Caco-2 (cell line): Measurements from ENCODE around the gene GPC6. TPM values are rescaled to one million over a fixed set of nuclear protein-coding genes. Genes with fewer than 3 reads are reported as not detected.

Experiments used
- BruUV-seq: library from RNA; stranded (reverse); fragments of 400-500 nt; replicated peaks from 2 replicates; lab custom pipeline; 2021; lab: Mats Ljungman, UMichigan
- CTCF ChIA-PET: fragments of 300-600 bp; sonication (Branson Sonifier 250); formaldehyde crosslinking; loops from one replicate; lab custom pipeline; 2022; ENCODE audit warnings: antibody characterized with exemption; lab: Charles Lee
- POLR2A ChIA-PET: fragments of 300-600 bp; sonication (Branson Sonifier 250); formaldehyde crosslinking; loops from one replicate; lab custom pipeline; 2022; ENCODE audit warnings: antibody characterized with exemption; lab: Charles Lee
- DNase-seq, 2 experiments: peaks; one replicate each; pipeline versions ENCODE4 v3.0.0 to v3.0.0-alpha.2; 2020 to 2022
- H3K27me3 ChIP-seq: replicated peaks from 2 replicates; pipeline ENCODE4 v1.6.0; 2011; ENCODE audit warnings: low read length; ENCODE audit not compliant: control insufficient read depth, insufficient read depth
- H3K36me3 ChIP-seq: 2 replicates; pipeline ENCODE4 v1.5.1; 2011; ENCODE audit warnings: low read length; ENCODE audit not compliant: control insufficient read depth, insufficient read depth
- H3K4me1 ChIP-seq: fragments of 250-450 bp; sonication (Bioruptor Pico); 2 replicates; pipeline ENCODE4 v1.5.1; 2020; ENCODE audit warnings: mild to moderate bottlenecking
- H3K4me3 ChIP-seq: 2 replicates; pipeline ENCODE4 v1.5.1; 2011; ENCODE audit warnings: low read depth, mild to moderate bottlenecking, control low read depth, low read length
- H3K9me3 ChIP-seq: fragments of 250-450 bp; sonication (Bioruptor Pico); 2 replicates; pipeline ENCODE4 v1.5.1; 2020; ENCODE audit warnings: mild to moderate bottlenecking, moderate library complexity
- H3K27ac Mint-ChIP-seq: one replicate; pipeline ENCODE4 v1.8.0; 2022; ENCODE audit warnings: mixed read lengths; ENCODE audit not compliant: unreplicated experiment
- H3K27me3 Mint-ChIP-seq: one replicate; pipeline ENCODE4 v1.8.0; 2022; ENCODE audit warnings: mixed read lengths; ENCODE audit not compliant: insufficient read depth, unreplicated experiment
- H3K36me3 Mint-ChIP-seq: one replicate; pipeline ENCODE4 v1.8.0; 2022; ENCODE audit warnings: mild to moderate bottlenecking, mixed read lengths; ENCODE audit not compliant: insufficient read depth, unreplicated experiment
- H3K4me1 Mint-ChIP-seq: one replicate; pipeline ENCODE4 v1.8.0; 2022; ENCODE audit warnings: low read depth, mixed read lengths; ENCODE audit not compliant: unreplicated experiment
- H3K4me3 Mint-ChIP-seq: one replicate; pipeline ENCODE4 v1.8.0; 2022; ENCODE audit warnings: mild to moderate bottlenecking, moderate library complexity, mixed read lengths; ENCODE audit not compliant: unreplicated experiment
- H3K9me3 Mint-ChIP-seq: one replicate; pipeline ENCODE4 v1.8.0; 2022; ENCODE audit warnings: mixed read lengths; ENCODE audit not compliant: unreplicated experiment
- CTCF ChIP-seq, 2 experiments: fragments of 200-600 bp in 1 of 2; IDR thresholded peaks; 1 replicate in 1 of 2; 2 replicates in 1 of 2; pipeline versions ENCODE4 v1.5.1 to v1.8.0; 2011 to 2022; ENCODE audit warnings: antibody characterized with exemption in 1 of 2, control low read depth in 1 of 2, inconsistent platforms in 1 of 2, low read depth in 1 of 2, low read length in 1 of 2, mild to moderate bottlenecking in 1 of 2, moderate library complexity in 1 of 2; ENCODE audit not compliant: insufficient read depth in 1 of 2, severe bottlenecking in 1 of 2, unreplicated experiment in 1 of 2
- intact Hi-C: fragments of 100-400 bp; cut with micrococcal nuclease; formaldehyde crosslinking; loops from one replicate; pipeline ENCODE4 v1.10.0; 2022; ENCODE audit not compliant: unreplicated experiment
- total RNA-seq: library from RNA; stranded (reverse); gene quantifications from 2 replicates; pipeline ENCODE4 v1.2.3, GENCODE V29; 2022

Gene GPC6
- total RNA-seq, 1 experiment from 2014 or later = 0.16 TPM

DNA sequence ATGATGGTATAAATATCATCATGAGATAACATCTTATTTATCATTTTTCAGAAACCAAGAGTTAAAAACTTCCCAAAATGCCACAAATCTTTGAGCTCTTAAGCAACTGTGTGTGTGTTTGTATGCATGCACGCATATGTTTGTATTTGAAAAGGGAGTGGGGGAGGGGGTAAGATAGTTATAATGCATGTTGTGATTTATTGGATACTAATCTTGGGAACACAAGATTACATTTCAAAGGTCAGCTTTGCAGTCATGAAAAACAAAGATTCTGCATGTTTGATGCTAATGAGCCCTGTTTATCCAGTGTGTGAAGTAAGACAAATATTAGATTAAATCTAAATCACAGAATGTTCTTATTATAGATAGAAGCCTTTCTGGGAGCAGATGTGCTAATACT is 897.0 kb downstream of the GPC6 start:
- no peaks in the 10 kb centered on the region for H3K36me3 Mint-ChIP-seq
- H3K4me3 ChIP-seq = no peak overlapping the region
- H3K27me3 Mint-ChIP-seq = no peaks in the 10 kb centered on the region
- H3K4me3 Mint-ChIP-seq = no peak overlapping the region
- H3K27me3 ChIP-seq = no peaks in the 10 kb centered on the region
- H3K27ac Mint-ChIP-seq = no peak overlapping the region
- H3K4me1 ChIP-seq = no peaks in the 10 kb centered on the region
- H3K9me3 ChIP-seq = no peaks in the 10 kb centered on the region
- H3K4me1 Mint-ChIP-seq = peaks cover 11% of the 10 kb centered on the region
- intact Hi-C loops = no loop called here
- TF ChIP-seq CTCF (IDR thresholded peaks at IDR 0.05; ENCODE audit: insufficient read depth in 1 of 2, low read depth in 1 of 2, low read length in 1 of 2, severe bottlenecking in 1 of 2, unreplicated experiment in 1 of 2) = no peak
- DNase-seq = no peak
- no TSS peak for BruUV-seq
- POLR2A ChIA-PET = no interaction called here
- CTCF ChIA-PET = no interaction called here
- H3K9me3 Mint-ChIP-seq = no peaks in the 10 kb centered on the region
- H3K36me3 ChIP-seq = no peaks in the 10 kb centered on the region

DNA sequence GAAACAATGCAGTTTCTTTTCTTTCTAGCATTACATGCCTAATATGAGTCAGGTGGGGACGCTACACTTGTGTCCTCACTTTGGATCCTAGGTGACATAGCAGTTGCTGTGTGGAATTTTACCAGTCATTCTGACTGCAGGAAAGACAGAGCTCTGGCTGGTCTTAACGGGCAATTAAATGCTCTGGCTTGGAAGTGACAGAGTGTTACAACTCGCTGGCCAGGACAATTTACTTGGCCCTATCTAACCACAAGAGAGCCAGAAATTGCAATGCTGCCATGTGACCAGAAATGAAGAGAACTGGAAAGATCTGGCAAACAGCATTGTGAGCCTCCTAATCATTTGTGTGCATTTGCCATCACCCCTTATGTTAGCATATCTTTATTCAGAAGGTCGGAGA is 901.8 kb downstream of the GPC6 start:
- H3K4me1 ChIP-seq = no peaks in the 10 kb centered on the region
- ChIA-PET CTCF (no interaction called here), POLR2A (no interaction called here)
- intact Hi-C loops = no loop called here
- no TSS peak for BruUV-seq
- Mint-ChIP-seq H3K4me1 (no peaks in the 10 kb centered on the region), H3K27ac (no peak overlapping the region), H3K4me3 (no peak overlapping the region), H3K36me3 (no peaks in the 10 kb centered on the region), H3K27me3 (no peaks in the 10 kb centered on the region), H3K9me3 (no peaks in the 10 kb centered on the region)
- no peaks in the 10 kb centered on the region for H3K36me3 ChIP-seq
- no peak overlapping the region for H3K4me3 ChIP-seq
- no peaks in the 10 kb centered on the region; the same call in 1 of the 2 replicates for H3K27me3 ChIP-seq
- no peak for TF ChIP-seq CTCF (IDR thresholded peaks at IDR 0.05; ENCODE audit: insufficient read depth in 1 of 2, low read depth in 1 of 2, low read length in 1 of 2, severe bottlenecking in 1 of 2, unreplicated experiment in 1 of 2)
- no peak for DNase-seq
- H3K9me3 ChIP-seq = no peaks in the 10 kb centered on the region

GRCh38 chr13:94129490-94129894 is 902.9 kb downstream of the GPC6 start:
- no peaks in the 10 kb centered on the region; the same call in 1 of the 2 replicates for H3K27me3 ChIP-seq
- no peak for TF ChIP-seq CTCF (IDR thresholded peaks at IDR 0.05; ENCODE audit: insufficient read depth in 1 of 2, low read depth in 1 of 2, low read length in 1 of 2, severe bottlenecking in 1 of 2, unreplicated experiment in 1 of 2)
- H3K36me3 ChIP-seq = no peaks in the 10 kb centered on the region
- no TSS peak for BruUV-seq
- Mint-ChIP-seq H3K9me3 (no peaks in the 10 kb centered on the region), H3K4me1 (no peaks in the 10 kb centered on the region), H3K27ac (no peak overlapping the region), H3K27me3 (no peaks in the 10 kb centered on the region), H3K36me3 (no peaks in the 10 kb centered on the region), H3K4me3 (no peak overlapping the region)
- no peak overlapping the region for H3K4me3 ChIP-seq
- CTCF ChIA-PET = no interaction called here
- no peaks in the 10 kb centered on the region for H3K4me1 ChIP-seq
- intact Hi-C loops = no loop called here
- POLR2A ChIA-PET = no interaction called here
- DNase-seq = no peak
- no peaks in the 10 kb centered on the region for H3K9me3 ChIP-seq
